ENCODE results near the gene ERO1A.
A peak's percentile ranks its signal among the peaks of the same experiment; 100 is the strongest.
"Not testable (repeated sequence)": the region's sequence is repeated elsewhere in the genome, so short reads cannot be mapped to it uniquely, and the experiment has no call there.

ERO1A gene

DNA sequence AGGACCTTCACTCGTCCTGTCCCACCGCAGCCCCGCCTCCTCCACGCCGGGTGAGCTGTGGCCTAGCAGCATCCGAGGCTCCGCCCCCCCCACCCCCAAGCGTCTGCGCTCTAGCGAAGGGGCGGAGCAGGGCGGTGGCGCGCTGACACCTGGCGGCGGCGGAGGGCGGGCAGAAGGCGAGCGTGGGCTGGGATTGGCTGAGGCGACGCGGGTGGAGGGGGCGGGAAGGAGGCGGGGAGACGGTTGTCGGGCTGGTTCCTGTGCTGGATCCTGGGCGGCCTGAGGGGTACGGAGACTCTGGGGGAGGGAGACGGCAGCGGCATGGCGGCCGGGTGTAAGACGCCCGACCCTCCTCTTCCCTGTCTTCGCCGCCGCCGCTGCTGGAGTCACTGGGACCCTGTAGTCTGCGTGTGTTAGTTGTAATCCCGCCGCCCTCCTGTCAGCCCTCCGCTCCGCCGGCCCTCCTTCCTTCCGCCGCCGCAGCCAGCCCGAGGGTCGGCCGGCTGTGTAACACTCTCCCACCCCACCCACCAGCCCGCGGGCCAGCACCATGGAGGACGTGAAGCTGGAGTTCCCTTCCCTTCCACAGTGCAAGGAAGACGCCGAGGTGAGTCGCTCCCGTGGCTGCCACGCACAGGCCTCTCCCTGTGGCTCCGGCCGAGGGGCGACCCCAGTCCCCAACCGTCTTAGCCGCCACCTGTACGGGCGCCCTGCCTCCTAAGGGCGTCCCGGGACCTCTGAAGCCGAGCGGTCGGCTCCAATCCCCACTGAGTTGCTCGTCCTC is 34.8 kb upstream of the ERO1A start, which contains the start of gene STYX:
Gene STYX (plus strand): TSS at position 242 of the 784 bp plus-strand sequence. CDS start 309 bp downstream, at position 551.
- peak; percentile 97 for DNase-seq (ENCODE audit: low read depth, low spot score)
- TF ChIP-seq SUZ12 (IDR thresholded peaks at IDR 0.05; ENCODE audit: extremely low read depth, insufficient read depth, insufficient read length), result no peak
- no peak for TF ChIP-seq ZNF274 (IDR thresholded peaks at IDR 0.05; ENCODE audit: low read depth, low read length)
- TF ChIP-seq YY1 (IDR thresholded peaks at IDR 0.05; ENCODE audit: insufficient read depth, insufficient read length), result no peak
- Histone ChIP-seq H3K27me3 (ENCODE audit: insufficient read depth, insufficient read length) (no peaks in the 10 kb centered on the region), H3K9ac (ENCODE audit: insufficient read length, low read depth) (peak within 1 kb of the TSS; percentile 96), H3K9me3 (ENCODE audit: insufficient read depth, low read length) (no peaks in the 10 kb centered on the region), H3K4me1 (ENCODE audit: insufficient read depth, insufficient read length) (no peaks in the 10 kb centered on the region), H3K36me3 (ENCODE audit: insufficient read depth, insufficient read length, low read length) (peaks cover 43% of the 10 kb centered on the region), H3K4me3 (ENCODE audit: insufficient read length, low read depth) (peak within 1 kb of the TSS; percentile 92)

DNA sequence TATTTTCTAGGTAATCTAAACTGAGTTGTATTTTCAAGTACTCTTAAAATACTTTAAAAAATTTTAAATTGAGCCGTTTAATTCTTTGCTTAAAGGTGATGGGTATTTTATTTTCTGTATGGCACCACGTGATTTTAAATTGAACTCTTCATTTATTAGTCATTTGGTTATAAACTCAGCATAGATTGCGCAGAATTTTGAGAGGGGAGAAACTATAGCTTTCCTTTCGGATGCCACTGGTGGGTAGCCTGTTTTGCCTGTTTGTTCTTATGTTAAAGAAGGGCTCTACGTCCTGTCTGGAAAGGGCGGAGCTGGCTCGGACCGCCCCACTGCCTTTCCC is 34.2 kb upstream of the ERO1A start:
- DNase-seq (ENCODE audit: low read depth, low spot score), result no peak
- H3K27me3 ChIP-seq (ENCODE audit: insufficient read depth, insufficient read length), result no peaks in the 10 kb centered on the region
- no peak for TF ChIP-seq SUZ12 (IDR thresholded peaks at IDR 0.05; ENCODE audit: extremely low read depth, insufficient read depth, insufficient read length)
- TF ChIP-seq ZNF274 (IDR thresholded peaks at IDR 0.05; ENCODE audit: low read depth, low read length), result no peak
- no peak for TF ChIP-seq YY1 (IDR thresholded peaks at IDR 0.05; ENCODE audit: insufficient read depth, insufficient read length)
- H3K4me1 ChIP-seq (ENCODE audit: insufficient read depth, insufficient read length), result no peaks in the 10 kb centered on the region
- H3K36me3 ChIP-seq (ENCODE audit: insufficient read depth, insufficient read length, low read length), result peaks cover 46% of the 10 kb centered on the region
- H3K9me3 ChIP-seq (ENCODE audit: insufficient read depth, low read length), result no peaks in the 10 kb centered on the region
- H3K4me3 ChIP-seq (ENCODE audit: insufficient read length, low read depth), result no peak overlapping the region
- H3K9ac ChIP-seq (ENCODE audit: insufficient read length, low read depth), result no peak overlapping the region

DNA sequence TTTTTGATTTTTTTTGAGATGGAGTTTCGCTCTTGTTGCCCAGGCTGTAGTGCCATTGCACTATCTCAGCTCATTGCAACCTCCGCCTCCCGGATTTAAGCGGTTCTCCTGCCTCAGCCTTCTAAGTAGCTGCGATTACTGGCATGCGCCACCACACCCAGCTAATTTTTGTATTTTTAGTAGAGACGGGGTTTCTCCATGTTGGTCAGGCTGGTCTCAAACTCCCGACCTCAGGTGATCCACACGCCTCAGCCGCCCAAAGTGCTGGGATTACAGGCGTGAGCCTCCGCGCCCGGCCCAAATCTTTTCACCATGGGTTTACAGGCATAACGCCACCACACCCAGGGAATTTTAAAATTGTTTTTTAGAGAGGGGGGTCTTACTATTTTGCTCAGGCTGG is 33.7 kb upstream of the ERO1A start:
- not testable (repeated sequence) for H3K27me3 ChIP-seq (ENCODE audit: insufficient read depth, insufficient read length)
- peaks cover 49% of the 10 kb centered on the region for H3K36me3 ChIP-seq (ENCODE audit: insufficient read depth, insufficient read length, low read length)

DNA sequence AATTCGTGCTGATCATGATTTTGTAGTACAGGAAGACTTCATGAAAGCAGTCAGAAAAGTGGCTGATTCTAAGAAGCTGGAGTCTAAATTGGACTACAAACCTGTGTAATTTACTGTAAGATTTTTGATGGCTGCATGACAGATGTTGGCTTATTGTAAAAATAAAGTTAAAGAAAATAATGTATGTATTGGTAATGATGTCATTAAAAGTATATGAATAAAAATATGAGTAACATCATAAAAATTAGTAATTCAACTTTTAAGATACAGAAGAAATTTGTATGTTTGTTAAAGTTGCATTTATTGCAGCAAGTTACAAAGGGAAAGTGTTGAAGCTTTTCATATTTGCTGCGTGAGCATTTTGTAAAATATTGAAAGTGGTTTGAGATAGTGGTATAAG is 32.2 kb upstream of the ERO1A start:
- H3K4me1 ChIP-seq (ENCODE audit: insufficient read depth, insufficient read length); DNase-seq (ENCODE audit: low read depth, low spot score); H3K9me3 ChIP-seq (ENCODE audit: insufficient read depth, low read length); H3K27me3 ChIP-seq (ENCODE audit: insufficient read depth, insufficient read length); H3K4me3 ChIP-seq (ENCODE audit: insufficient read length, low read depth); H3K9ac ChIP-seq (ENCODE audit: insufficient read length, low read depth): not testable (repeated sequence)
- peaks cover 49% of the 10 kb centered on the region for H3K36me3 ChIP-seq (ENCODE audit: insufficient read depth, insufficient read length, low read length)

More for the DNA sequence above, 33.7 kb upstream of the ERO1A start:
- not testable (repeated sequence) for H3K4me1 ChIP-seq (ENCODE audit: insufficient read depth, insufficient read length); DNase-seq (ENCODE audit: low read depth, low spot score); H3K9ac ChIP-seq (ENCODE audit: insufficient read length, low read depth); H3K9me3 ChIP-seq (ENCODE audit: insufficient read depth, low read length); H3K4me3 ChIP-seq (ENCODE audit: insufficient read length, low read depth)

DNA sequence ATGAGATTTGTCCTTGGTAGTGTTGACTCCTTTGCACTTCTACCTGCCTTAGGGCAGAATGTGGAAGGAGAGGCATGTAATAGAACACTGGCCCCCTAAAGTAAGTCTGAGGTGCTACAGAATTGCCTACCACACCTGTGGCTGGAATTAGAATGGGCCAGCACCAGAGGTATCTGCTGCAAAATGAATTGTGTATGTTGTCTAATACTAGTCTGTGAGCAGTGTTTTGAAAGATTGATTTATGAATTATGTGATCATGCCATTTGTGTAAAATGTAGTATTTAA is 28.9 kb upstream of the ERO1A start:
- H3K4me1 ChIP-seq (ENCODE audit: insufficient read depth, insufficient read length), result no peaks in the 10 kb centered on the region
- H3K9ac ChIP-seq (ENCODE audit: insufficient read length, low read depth), result no peak overlapping the region
- H3K4me3 ChIP-seq (ENCODE audit: insufficient read length, low read depth), result no peak overlapping the region
- no peaks in the 10 kb centered on the region for H3K27me3 ChIP-seq (ENCODE audit: insufficient read depth, insufficient read length)
- H3K36me3 ChIP-seq (ENCODE audit: insufficient read depth, insufficient read length, low read length), result peaks cover 79% of the 10 kb centered on the region
- no peak for DNase-seq (ENCODE audit: low read depth, low spot score)
- no peak for TF ChIP-seq YY1 (IDR thresholded peaks at IDR 0.05; ENCODE audit: insufficient read depth, insufficient read length)
- TF ChIP-seq SUZ12 (IDR thresholded peaks at IDR 0.05; ENCODE audit: extremely low read depth, insufficient read depth, insufficient read length), result no peak
- no peak for TF ChIP-seq ZNF274 (IDR thresholded peaks at IDR 0.05; ENCODE audit: low read depth, low read length)
- H3K9me3 ChIP-seq (ENCODE audit: insufficient read depth, low read length), result no peaks in the 10 kb centered on the region

DNA sequence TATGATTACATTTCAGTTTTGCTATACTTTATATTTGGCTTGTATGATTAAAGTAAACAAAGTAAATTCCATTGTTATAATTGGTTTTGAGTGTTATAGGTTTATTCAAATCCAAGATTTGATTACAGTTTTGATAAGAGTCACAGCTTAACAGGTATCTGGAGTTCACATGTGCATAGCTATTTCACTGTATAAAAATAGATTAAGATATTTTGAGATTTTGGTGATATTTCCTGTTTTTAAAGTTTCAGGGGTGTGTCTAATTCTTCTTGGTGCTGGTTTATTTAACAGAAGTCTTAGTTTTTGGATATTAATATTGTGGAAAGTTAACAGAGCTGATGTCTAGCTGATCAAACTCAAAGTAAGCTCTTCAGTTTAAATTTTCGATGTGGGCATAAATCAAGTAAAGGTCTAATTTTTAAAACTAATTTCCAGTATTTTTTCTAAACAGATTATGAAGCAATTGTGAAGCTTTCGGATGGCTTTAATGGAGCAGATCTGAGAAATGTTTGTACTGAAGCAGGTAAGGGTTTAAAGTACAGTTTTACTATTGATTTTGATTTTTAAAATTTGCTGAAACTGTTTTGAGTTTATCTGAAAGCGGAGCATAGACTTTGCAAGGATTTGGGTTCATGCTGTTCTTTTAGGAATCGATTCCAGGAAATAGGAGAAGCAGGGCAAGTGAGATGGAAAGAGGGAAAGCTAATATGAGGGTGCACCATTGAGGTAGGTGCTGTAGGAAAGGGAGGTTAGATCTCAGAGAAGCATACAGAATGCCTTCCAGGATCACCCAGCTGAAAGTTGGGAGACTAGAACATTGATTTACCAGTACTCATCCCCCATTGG is 28.4 kb upstream of the ERO1A start:
- no peaks in the 10 kb centered on the region for H3K4me1 ChIP-seq (ENCODE audit: insufficient read depth, insufficient read length)
- no peak overlapping the region for H3K9ac ChIP-seq (ENCODE audit: insufficient read length, low read depth)
- H3K4me3 ChIP-seq (ENCODE audit: insufficient read length, low read depth), result no peak overlapping the region
- H3K27me3 ChIP-seq (ENCODE audit: insufficient read depth, insufficient read length), result no peaks in the 10 kb centered on the region
- H3K9me3 ChIP-seq (ENCODE audit: insufficient read depth, low read length), result no peaks in the 10 kb centered on the region
- no peak for DNase-seq (ENCODE audit: low read depth, low spot score)
- H3K36me3 ChIP-seq (ENCODE audit: insufficient read depth, insufficient read length, low read length), result peaks cover 82% of the 10 kb centered on the region
- TF ChIP-seq YY1 (IDR thresholded peaks at IDR 0.05; ENCODE audit: insufficient read depth, insufficient read length) (no peak), ZNF274 (IDR thresholded peaks at IDR 0.05; ENCODE audit: low read depth, low read length) (no peak), SUZ12 (IDR thresholded peaks at IDR 0.05; ENCODE audit: extremely low read depth, insufficient read depth, insufficient read length) (no peak)

DNA sequence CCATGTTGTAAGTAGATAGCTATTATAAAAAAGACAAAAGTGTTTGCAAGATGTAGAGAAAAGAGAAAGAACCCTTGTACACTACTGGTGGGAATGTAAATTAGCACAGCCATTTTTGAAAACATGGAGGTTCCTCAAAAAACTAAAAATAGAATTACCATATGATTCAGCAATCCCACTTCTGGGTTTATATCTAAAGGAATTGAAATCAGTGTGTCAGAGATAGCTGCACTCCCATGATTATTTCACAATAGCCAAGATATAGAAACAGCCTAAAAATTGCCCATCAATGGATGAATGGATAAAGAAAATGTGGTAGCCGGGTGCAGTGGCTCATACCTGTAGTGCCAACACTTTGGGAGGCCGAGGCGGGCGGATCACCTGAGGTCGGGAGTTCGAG is 20.8 kb upstream of the ERO1A start:
- no peak for DNase-seq (ENCODE audit: low read depth, low spot score)
- H3K4me1 ChIP-seq (ENCODE audit: insufficient read depth, insufficient read length), result no peaks in the 10 kb centered on the region
- no peak overlapping the region for H3K4me3 ChIP-seq (ENCODE audit: insufficient read length, low read depth)
- TF ChIP-seq ZNF274 (IDR thresholded peaks at IDR 0.05; ENCODE audit: low read depth, low read length) (no peak), SUZ12 (IDR thresholded peaks at IDR 0.05; ENCODE audit: extremely low read depth, insufficient read depth, insufficient read length) (no peak), YY1 (IDR thresholded peaks at IDR 0.05; ENCODE audit: insufficient read depth, insufficient read length) (no peak)
- no peaks in the 10 kb centered on the region for H3K27me3 ChIP-seq (ENCODE audit: insufficient read depth, insufficient read length)
- no peak overlapping the region for H3K9ac ChIP-seq (ENCODE audit: insufficient read length, low read depth)
- H3K36me3 ChIP-seq (ENCODE audit: insufficient read depth, insufficient read length, low read length), result peaks cover 82% of the 10 kb centered on the region
- no peaks in the 10 kb centered on the region for H3K9me3 ChIP-seq (ENCODE audit: insufficient read depth, low read length)
